H1 (cell line): ENCODE results near the gene ZNF462. TPM values are rescaled to one million over a fixed set of nuclear protein-coding genes. Genes with fewer than 3 reads are reported as not detected.

Source experiments
- BRCA1 ChIP-seq: IDR thresholded peaks from 2 replicates; pipeline ENCODE4 v1.6.1; 2012; ENCODE audit warnings: low read depth, low read length, improper control_type of control experiment
- CBX5 ChIP-seq: fragments of 300-800, 300-1000 bp; sonication (generic); IDR thresholded peaks from 2 replicates; pipeline ENCODE4 v1.7.1; 2016; ENCODE audit warnings: antibody characterized with exemption, low read length, low read depth
- CBX8 ChIP-seq: fragments of 300-800, 300-1000 bp; sonication (generic); IDR thresholded peaks from 2 replicates; pipeline ENCODE4 v1.7.1; 2016; ENCODE audit warnings: low read depth, low read length, borderline replicate concordance
- CTBP2 ChIP-seq: IDR thresholded peaks from 2 replicates; pipeline ENCODE4 v1.7.0; 2011; ENCODE audit warnings: borderline replicate concordance, mild to moderate bottlenecking, moderate library complexity, mixed read lengths, low read length; ENCODE audit not compliant: insufficient read depth, insufficient read length
- EGR1 ChIP-seq: IDR thresholded peaks from 2 replicates; pipeline ENCODE4 v1.6.1; 2011; ENCODE audit warnings: low read depth, low read length, borderline replicate concordance
- HDAC2 ChIP-seq, 2 experiments: fragments of 300-600 bp in 1 of 2; sonication (generic) in 1 of 2; IDR thresholded peaks; 2 replicates each; pipeline ENCODE4 v1.6.1; 2011 to 2012; ENCODE audit warnings: low read depth in 2 of 2, low read length in 2 of 2, mild to moderate bottlenecking in 2 of 2, moderate library complexity in 2 of 2, borderline replicate concordance in 1 of 2, inconsistent platforms in 1 of 2
- MAFK ChIP-seq: IDR thresholded peaks from 2 replicates; pipeline ENCODE4 v1.6.1; 2012; ENCODE audit warnings: low read depth, mild to moderate bottlenecking, improper control_type of control experiment, low read length
- NANOG ChIP-seq: IDR thresholded peaks from 2 replicates; pipeline ENCODE4 v1.6.1; 2011; ENCODE audit warnings: low read length, low read depth, mild to moderate bottlenecking, inconsistent platforms; ENCODE audit not compliant: insufficient read depth, poor library complexity, severe bottlenecking
- NRF1 ChIP-seq: IDR thresholded peaks from 2 replicates; pipeline ENCODE4 v1.6.1; 2011; ENCODE audit warnings: mild to moderate bottlenecking, low read depth, low read length, improper control_type of control experiment
- RBBP5 ChIP-seq: IDR thresholded peaks from 2 replicates; pipeline ENCODE4 v1.7.1; 2012; ENCODE audit warnings: low read depth, mild to moderate bottlenecking, inconsistent platforms, low read length, moderate library complexity, borderline replicate concordance
- RFX5 ChIP-seq: IDR thresholded peaks from 2 replicates; pipeline ENCODE4 v1.6.1; 2011; ENCODE audit warnings: low read depth, low read length, improper control_type of control experiment, borderline replicate concordance
- RNF2 ChIP-seq: fragments of 200-900, 300-1000 bp; sonication (generic); IDR thresholded peaks from 2 replicates; pipeline ENCODE4 v1.7.1; 2016; ENCODE audit warnings: borderline replicate concordance, low read depth, mild to moderate bottlenecking, antibody characterized with exemption, low read length; ENCODE audit not compliant: poor library complexity, severe bottlenecking; ENCODE audit errors: missing control alignments
- SIN3A ChIP-seq, 2 experiments: IDR thresholded peaks in 1 of 2; conservative IDR thresholded peaks in 1 of 2; 2 replicates each; pipeline ENCODE4 v1.6.1; 2011 to 2012; ENCODE audit warnings: low read length in 2 of 2, improper control_type of control experiment in 1 of 2, low read depth in 1 of 2, mild to moderate bottlenecking in 1 of 2
- SIX5 ChIP-seq: IDR thresholded peaks from 2 replicates; pipeline ENCODE4 v1.6.1; 2011; ENCODE audit warnings: mild to moderate bottlenecking, low read depth, low read length
- SP2 ChIP-seq: IDR thresholded peaks from 2 replicates; pipeline ENCODE4 v1.6.1; 2012; ENCODE audit warnings: mild to moderate bottlenecking, low read length, inconsistent platforms
- SP4 ChIP-seq: IDR thresholded peaks from 2 replicates; pipeline ENCODE4 v1.6.1; 2012; ENCODE audit warnings: low read length, inconsistent platforms
- SRF ChIP-seq: IDR thresholded peaks from 2 replicates; pipeline ENCODE4 v1.6.1; 2011; ENCODE audit warnings: mild to moderate bottlenecking, low read depth, low read length, moderate library complexity
- SUZ12 ChIP-seq: fragments of 200-600 bp; sonication (generic); IDR thresholded peaks from 2 replicates; pipeline ENCODE4 v1.6.1; 2012; ENCODE audit warnings: mild to moderate bottlenecking, inconsistent platforms, low read length, moderate library complexity, mixed read lengths
- TAF1 ChIP-seq: IDR thresholded peaks from 2 replicates; pipeline ENCODE4 v1.6.1; 2011; ENCODE audit warnings: mild to moderate bottlenecking, low read depth, low read length
- TEAD4 ChIP-seq: IDR thresholded peaks from 2 replicates; pipeline ENCODE4 v1.6.1; 2012; ENCODE audit warnings: low read depth, low read length, inconsistent platforms, mixed read lengths
- YY1 ChIP-seq: IDR thresholded peaks from 2 replicates; pipeline ENCODE4 v1.6.1; 2011; ENCODE audit warnings: low read depth, mild to moderate bottlenecking, low read length
- ZNF274 ChIP-seq: IDR thresholded peaks from 2 replicates; pipeline ENCODE4 v1.7.0; 2012; ENCODE audit warnings: low read length, borderline replicate concordance; ENCODE audit errors: extremely low read depth
- polyA plus RNA-seq, 7 experiments: library from polyadenylated mRNA; depleted of rRNA in 3 of 7; stranded (reverse) in 5 of 7; unstranded in 2 of 7; fragments of >200 nt in 5 of 7; fragments of 200-250 nt in 2 of 7; gene quantifications; 1 replicate in 5 of 7; 2 replicates in 1 of 7; 4 replicates in 1 of 7; pipeline versions ENCODE4 v1.2.1 to v1.2.3, GENCODE V29; 2011 to 2013; ENCODE audit warnings: missing spikeins in 2 of 7, mixed read lengths in 2 of 7
- total RNA-seq: library from RNA; stranded (reverse); fragmentation: NEBNext Ultra II Directional; extraction: Animal tissue kit (Norgen Biotek cat#: 25700); gene quantifications from 2 replicates; pipeline ENCODE4 v1.2.1, GENCODE V29; 2021
- TF ChIP-seq, protein P1 (sequence below): IDR thresholded peaks from 2 replicates; pipeline ENCODE4 v1.6.1; 2012; ENCODE audit warnings: inconsistent platforms

ZNF462 gene
- total and polyA plus RNA-seq, 2 of the 8 experiments (the other 6 are each of a cell fraction or from before 2014, with no cell fraction given): 30.0 to 163 TPM

DNA sequence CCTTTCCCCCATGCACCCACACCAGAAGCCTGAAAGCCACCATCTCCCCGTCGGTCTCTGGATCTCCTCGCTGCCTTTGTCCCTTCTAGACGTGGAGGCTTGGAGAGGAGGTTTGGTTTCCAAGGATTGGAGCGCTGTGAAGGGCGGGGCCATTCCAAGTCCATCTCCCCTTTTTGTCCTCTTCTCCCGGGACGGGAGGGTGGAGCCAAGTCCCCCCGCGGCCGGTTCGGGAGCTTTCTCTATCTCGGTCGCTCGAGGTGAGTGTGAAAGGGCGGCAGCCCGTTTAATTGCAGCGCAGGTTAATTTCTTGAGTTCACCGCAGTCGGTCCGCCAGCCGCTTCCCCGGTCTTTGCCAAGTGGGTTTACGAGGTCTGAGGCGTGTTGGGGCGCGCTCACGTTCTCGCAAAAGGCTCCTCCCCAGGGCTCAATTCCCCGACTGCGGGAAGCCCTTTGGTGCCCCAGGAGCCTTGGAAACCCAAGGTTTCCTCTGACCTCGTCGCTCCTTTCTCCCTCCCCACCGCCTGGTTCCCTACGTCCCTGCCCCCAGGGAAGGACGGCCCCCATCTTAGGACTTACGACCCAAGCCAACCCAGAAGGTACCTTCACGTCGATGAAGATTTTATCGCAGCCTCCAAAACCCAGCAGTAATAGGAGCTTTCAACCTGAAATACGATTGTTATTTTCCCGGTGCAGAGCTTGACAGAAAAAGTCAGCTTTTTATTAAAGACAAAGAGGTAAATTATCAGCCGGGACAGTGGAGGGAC is 2.8 kb upstream of the ZNF462 start (continued):
- no peak for TF ChIP-seq RNF2
- no peak for TF ChIP-seq ZNF274
- peak; percentile 55 for TF ChIP-seq TAF1
- no peak for TF ChIP-seq TEAD4
- TF ChIP-seq SP2: no peak
- no peak for TF ChIP-seq EGR1
- TF ChIP-seq SUZ12: no peak
- no peak for TF ChIP-seq RFX5
- TF ChIP-seq SP4: no peak
- TF ChIP-seq CBX5: no peak
- TF ChIP-seq, protein P1, sequence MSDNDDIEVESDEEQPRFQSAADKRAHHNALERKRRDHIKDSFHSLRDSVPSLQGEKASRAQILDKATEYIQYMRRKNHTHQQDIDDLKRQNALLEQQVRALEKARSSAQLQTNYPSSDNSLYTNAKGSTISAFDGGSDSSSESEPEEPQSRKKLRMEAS: no peak
- TF ChIP-seq YY1: no peak
- no peak for TF ChIP-seq NANOG
- TF ChIP-seq BRCA1: no peak
- no peak for TF ChIP-seq SRF
- TF ChIP-seq HDAC2 (IDR thresholded peaks at IDR 0.05; ENCODE audit: borderline replicate concordance in 1 of 2, low read depth in 2 of 2, low read length in 2 of 2): peak in 1 of 2 experiments; percentile 31; a peak in 2 of 4 replicates
- peak; percentile 78; the same call in 1 of the 2 replicates for TF ChIP-seq RBBP5
- no peak for TF ChIP-seq NRF1
- TF ChIP-seq MAFK: no peak
- TF ChIP-seq CTBP2: no peak
- TF ChIP-seq CBX8: no peak
- no peak for TF ChIP-seq SIX5
- TF ChIP-seq SIN3A (conservative IDR thresholded peaks at IDR 0.05 in 1 of 2, IDR thresholded peaks at IDR 0.05 in 1 of 2; ENCODE audit: low read depth in 1 of 2, low read length in 2 of 2): no peak
